ENCODE data around the gene PTH1R.

- no peak for TF ChIP-seq CTCF (IDR thresholded peaks at IDR 0.05)
- no peak for TF ChIP-seq POLR2A (IDR thresholded peaks at IDR 0.05)
These were observed 34.0 kb upstream of the PTH1R start for GRCh38 chr3:46843508-46843907.

Data from testis (tissue), 2 donors.